OCI-LY7 (cell line): ENCODE measurements around the gene COX7A2. TPM values are rescaled to one million over a fixed set of nuclear protein-coding genes. Genes with fewer than 3 reads are reported as not detected.

Source experiments
- BruUV-seq: library from RNA; stranded (reverse); fragments of 400-500 nt; replicated peaks from 2 replicates; lab custom pipeline; 2021; lab: Mats Ljungman, UMichigan
- CTCF ChIA-PET: fragments of 300-600 bp; sonication (Branson Sonifier 250); formaldehyde crosslinking; loops from one replicate; lab custom pipeline; 2022; ENCODE audit warnings: antibody characterized with exemption; ENCODE audit not compliant: unreplicated experiment; lab: Charles Lee
- POLR2A ChIA-PET: fragments of 300-600 bp; sonication (Branson Sonifier 250); formaldehyde crosslinking; loops from one replicate; lab custom pipeline; 2022; ENCODE audit warnings: antibody characterized with exemption; lab: Charles Lee
- DNase-seq: peaks from one replicate; pipeline ENCODE4 v3.0.0-alpha.2; 2015; ENCODE audit warnings: low spot score
- H2AFZ ChIP-seq: fragments of 200-600 bp; sonication (generic), shearing (Covaris generic); 2 replicates; pipeline ENCODE4 v1.6.1; 2014; ENCODE audit warnings: mild to moderate bottlenecking, antibody characterized with exemption, low read length, moderate library complexity
- H3K27ac ChIP-seq: fragments of 200-600 bp; sonication (generic); 2 replicates; pipeline ENCODE4 v1.5.1; 2014; ENCODE audit warnings: mixed run types, low read depth, mild to moderate bottlenecking, moderate library complexity, low read length, inconsistent platforms; ENCODE audit not compliant: poor library complexity, severe bottlenecking
- H3K36me3 ChIP-seq: fragments of 200-600 bp; sonication (generic); 2 replicates; pipeline ENCODE4 v1.6.1; 2014; ENCODE audit warnings: mild to moderate bottlenecking, antibody characterized with exemption, low read length, moderate library complexity, mixed read lengths; ENCODE audit not compliant: insufficient read depth
- H3K4me1 ChIP-seq: fragments of 200-600 bp; sonication (generic); 2 replicates; pipeline ENCODE4 v1.5.1; 2014; ENCODE audit warnings: mild to moderate bottlenecking, low read length; ENCODE audit not compliant: insufficient read depth, poor library complexity, severe bottlenecking
- H3K4me2 ChIP-seq: fragments of 200-600 bp; sonication (generic); 2 replicates; pipeline ENCODE4 v1.6.1; 2014; ENCODE audit warnings: mild to moderate bottlenecking, low read length
- H3K4me3 ChIP-seq: fragments of 200-600 bp; sonication (generic); 2 replicates; pipeline ENCODE4 v1.5.1; 2014; ENCODE audit warnings: mild to moderate bottlenecking, low read depth, low read length; ENCODE audit not compliant: poor library complexity, severe bottlenecking
- H3K79me2 ChIP-seq: fragments of 200-600 bp; sonication (generic); 2 replicates; pipeline ENCODE4 v1.6.1; 2016; ENCODE audit warnings: low read depth, mild to moderate bottlenecking, low read length, moderate library complexity, mixed read lengths; ENCODE audit not compliant: insufficient read depth
- H3K9me2 ChIP-seq: fragments of 200-600 bp; sonication (generic); 2 replicates; pipeline ENCODE4 v1.6.1; 2016; ENCODE audit warnings: mild to moderate bottlenecking, low read length, mixed read lengths; ENCODE audit not compliant: insufficient read depth
- H3K9me3 ChIP-seq: fragments of 200-600 bp; sonication (generic); 2 replicates; pipeline ENCODE4 v1.6.1; 2014; ENCODE audit warnings: mild to moderate bottlenecking, mixed run types, low read length, mixed read lengths
- H4K20me1 ChIP-seq: fragments of 200-600 bp; sonication (generic); 2 replicates; pipeline ENCODE4 v1.6.1; 2014; ENCODE audit warnings: mild to moderate bottlenecking, antibody characterized with exemption, low read length, moderate library complexity, mixed read lengths; ENCODE audit not compliant: insufficient read depth
- CTCF ChIP-seq: fragments of 200-600 bp; sonication (generic); conservative IDR thresholded peaks from 2 replicates; pipeline ENCODE4 v1.5.1; 2014; ENCODE audit warnings: mild to moderate bottlenecking, antibody characterized with exemption, low read length, moderate library complexity, mixed read lengths
- EZH2phosphoT487 ChIP-seq: fragments of 200-600 bp; sonication (generic); IDR thresholded peaks from 2 replicates; pipeline ENCODE4 v1.6.1; 2018; ENCODE audit warnings: low read depth, borderline replicate concordance, mild to moderate bottlenecking, mixed run types, antibody characterized with exemption, low read length, moderate library complexity, mixed read lengths
- intact Hi-C: fragments of 100-400 bp; cut with micrococcal nuclease; formaldehyde crosslinking; loops from one replicate; pipeline ENCODE4 v1.10.0; 2022; ENCODE audit not compliant: unreplicated experiment
- total RNA-seq, 2 experiments: library from RNA; depleted of rRNA in 1 of 2; stranded (reverse); fragments of >200 nt in 1 of 2; shearing (Covaris generic) in 1 of 2; gene quantifications; 2 replicates each; pipeline ENCODE4 v1.2.3, GENCODE V29; 2014 to 2022

The COX7A2 gene
- total RNA-seq, 2 experiments from 2014 or later = 210 to 403 TPM

GRCh38 chr6:75272145-75272840 is 28.7 kb upstream of the COX7A2 start:
- Histone ChIP-seq H2AFZ (no peak overlapping the region), H3K9me3 (peaks cover 13% of the 10 kb centered on the region; the same call in 1 of the 2 replicates), H3K27ac (peak overlapping the region; percentile 25), H3K4me2 (no peak overlapping the region), H3K9me2 (no peaks in the 10 kb centered on the region), H3K36me3 (peaks cover 57% of the 10 kb centered on the region), H3K4me3 (no peak overlapping the region), H3K4me1 (peaks cover 19% of the 10 kb centered on the region), H4K20me1 (0 out of 2 replicates have a peak, but pooled peaks cover 6% of the 10 kb centered on the region), H3K79me2 (peaks cover 73% of the 10 kb centered on the region)
- no peak for TF ChIP-seq EZH2phosphoT487
- no peak for TF ChIP-seq CTCF
- CTCF ChIA-PET = interaction anchor here (1.0 kb wide), 1 partner anchor 11 kb away, joined by 3 read pairs; no protein-coding TSS in a partner anchor
- intact Hi-C loops = no loop called here
- POLR2A ChIA-PET = interaction anchor here (0.5 to 5.5 kb wide), 5 partner anchors 9 to 32 kb away, joined by 3 to 36 read pairs (median 5); partner anchors contain the start of genes COX7A2 and TMEM30A
- no TSS peak for BruUV-seq
- DNase-seq = no peak

- intact Hi-C loops = no loop called here
- Histone ChIP-seq H3K9me2 (no peaks in the 10 kb centered on the region), H2AFZ (no peak overlapping the region), H4K20me1 (0 out of 2 replicates have a peak, but pooled peaks cover 14% of the 10 kb centered on the region), H3K4me3 (no peak overlapping the region), H3K9me3 (peaks cover 13% of the 10 kb centered on the region; the same call in 1 of the 2 replicates), H3K36me3 (peaks cover 53% of the 10 kb centered on the region), H3K4me2 (no peak overlapping the region), H3K4me1 (peaks cover 14% of the 10 kb centered on the region), H3K27ac (no peak overlapping the region), H3K79me2 (peaks cover 66% of the 10 kb centered on the region)
- ChIA-PET POLR2A (interaction anchor here (0.7 to 5.5 kb wide), 2 partner anchors 15 to 660 kb away, joined by 3 to 36 read pairs; partner anchors contain the start of gene TMEM30A), CTCF (no interaction called here)
- no peak for DNase-seq
- no TSS peak for BruUV-seq
- TF ChIP-seq EZH2phosphoT487 = no peak
- TF ChIP-seq CTCF = no peak
Observed at GRCh38 chr6:75268988-75269354, 25.4 kb upstream of the COX7A2 start.
